ENCODE data around the gene SSR2.

SSR2 gene

DNA sequence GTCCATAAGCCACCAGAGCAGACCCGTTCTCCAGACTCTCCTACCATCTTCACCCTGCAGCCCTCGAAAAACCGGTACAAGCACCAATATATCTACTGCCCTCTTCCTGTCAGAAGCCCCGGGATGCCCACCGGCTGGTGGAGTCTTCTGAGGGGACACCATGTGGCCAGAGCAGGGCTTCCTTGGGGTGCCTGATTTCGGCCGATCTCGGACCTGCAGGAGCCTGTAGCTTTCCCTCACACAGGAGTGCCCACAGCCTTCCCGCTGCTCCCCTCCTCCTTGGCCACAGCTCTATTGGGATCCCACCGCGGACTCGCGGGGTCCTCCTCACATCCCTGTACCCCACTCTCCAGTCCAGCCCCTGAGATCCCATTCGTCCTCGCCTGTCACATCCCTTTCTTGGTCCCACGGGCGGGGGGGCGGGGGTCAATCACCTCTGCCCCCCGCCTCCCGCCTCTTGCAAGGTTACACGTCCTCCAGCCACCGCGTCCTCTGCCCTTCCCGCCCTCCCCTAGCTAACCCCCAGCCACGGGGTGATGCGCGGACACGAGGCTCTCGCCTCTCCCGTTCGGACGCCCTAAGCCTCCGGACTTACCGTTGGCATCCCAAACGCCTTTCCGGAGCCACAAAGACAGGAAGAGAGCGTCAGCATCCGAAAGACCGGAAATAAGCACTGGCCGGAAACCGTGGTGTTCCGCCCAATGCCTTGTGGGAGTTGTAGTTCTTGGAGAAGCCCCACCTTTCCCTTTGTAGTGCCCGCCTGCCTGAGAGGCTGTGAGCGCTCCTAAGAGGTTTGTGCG is at the start of gene SSR2:
Gene SSR2 (minus strand): TSS at position 659 of the 800 bp plus-strand sequence. CDS start 784 bp downstream, outside the sequence.
- Histone ChIP-seq H3K36me3 (ENCODE audit: control insufficient read depth in 2 of 2, insufficient read depth in 2 of 2, low read length in 2 of 2) (peaks cover 16 to 18% of the 10 kb centered on the region in 2 donors), H3K9ac (ENCODE audit: low read depth in 1 of 2, low read length in 2 of 2) (peak within 1 kb of the TSS; percentile 80 to 83), H3K4me3 (ENCODE audit: low read length in 2 of 2) (peak within 1 kb of the TSS; percentile 87 to 91), H3K27me3 (ENCODE audit: control insufficient read depth in 2 of 2, insufficient read depth in 2 of 2, low read length in 2 of 2) (no peaks in the 10 kb centered on the region), H3K4me1 (ENCODE audit: control insufficient read depth in 2 of 2, insufficient read depth in 2 of 2, low read length in 2 of 2) (peaks cover 7 to 8% of the 10 kb centered on the region in 2 donors), H3K27ac (ENCODE audit: low read depth in 2 of 2, low read length in 2 of 2) (peak within 1 kb of the TSS; percentile 65 to 68), H3K9me3 (ENCODE audit: control insufficient read depth in 2 of 2, low read length in 2 of 2) (no peaks in the 10 kb centered on the region)

DNA sequence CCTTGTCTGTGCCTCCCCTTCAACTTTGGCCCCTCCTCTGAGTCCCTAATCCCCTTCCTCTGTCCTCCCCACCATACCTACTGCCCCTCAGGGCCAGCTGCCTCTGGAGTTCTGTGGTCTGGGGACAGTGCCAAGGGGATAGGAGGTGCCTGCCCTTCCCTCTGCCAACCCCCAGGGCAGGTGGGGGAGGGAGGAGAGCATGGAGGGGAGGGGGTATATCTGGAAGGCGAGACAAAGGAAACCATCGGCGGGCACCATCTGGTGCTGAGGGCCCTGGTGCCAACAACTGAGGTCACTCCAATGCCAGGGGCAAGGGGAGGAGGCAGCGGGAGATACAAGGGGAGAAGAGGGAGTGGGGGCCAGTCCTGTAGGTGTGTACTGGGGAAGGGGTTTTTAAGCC is 49.8 kb upstream of the SSR2 start:
- peaks cover 31 to 36% of the 10 kb centered on the region in 2 donors for H3K36me3 ChIP-seq (ENCODE audit: control insufficient read depth in 2 of 2, insufficient read depth in 2 of 2, low read length in 2 of 2)
- no peaks in the 10 kb centered on the region for H3K4me1 ChIP-seq (ENCODE audit: control insufficient read depth in 2 of 2, insufficient read depth in 2 of 2, low read length in 2 of 2)
- no peak overlapping the region for H3K4me3 ChIP-seq (ENCODE audit: low read length in 2 of 2)
- H3K9ac ChIP-seq (ENCODE audit: low read depth in 1 of 2, low read length in 2 of 2): no peak overlapping the region
- no peak overlapping the region for H3K27ac ChIP-seq (ENCODE audit: low read depth in 2 of 2, low read length in 2 of 2)
- H3K27me3 ChIP-seq (ENCODE audit: control insufficient read depth in 2 of 2, insufficient read depth in 2 of 2, low read length in 2 of 2): no peaks in the 10 kb centered on the region
- no peaks in the 10 kb centered on the region for H3K9me3 ChIP-seq (ENCODE audit: control insufficient read depth in 2 of 2, low read length in 2 of 2)

DNA sequence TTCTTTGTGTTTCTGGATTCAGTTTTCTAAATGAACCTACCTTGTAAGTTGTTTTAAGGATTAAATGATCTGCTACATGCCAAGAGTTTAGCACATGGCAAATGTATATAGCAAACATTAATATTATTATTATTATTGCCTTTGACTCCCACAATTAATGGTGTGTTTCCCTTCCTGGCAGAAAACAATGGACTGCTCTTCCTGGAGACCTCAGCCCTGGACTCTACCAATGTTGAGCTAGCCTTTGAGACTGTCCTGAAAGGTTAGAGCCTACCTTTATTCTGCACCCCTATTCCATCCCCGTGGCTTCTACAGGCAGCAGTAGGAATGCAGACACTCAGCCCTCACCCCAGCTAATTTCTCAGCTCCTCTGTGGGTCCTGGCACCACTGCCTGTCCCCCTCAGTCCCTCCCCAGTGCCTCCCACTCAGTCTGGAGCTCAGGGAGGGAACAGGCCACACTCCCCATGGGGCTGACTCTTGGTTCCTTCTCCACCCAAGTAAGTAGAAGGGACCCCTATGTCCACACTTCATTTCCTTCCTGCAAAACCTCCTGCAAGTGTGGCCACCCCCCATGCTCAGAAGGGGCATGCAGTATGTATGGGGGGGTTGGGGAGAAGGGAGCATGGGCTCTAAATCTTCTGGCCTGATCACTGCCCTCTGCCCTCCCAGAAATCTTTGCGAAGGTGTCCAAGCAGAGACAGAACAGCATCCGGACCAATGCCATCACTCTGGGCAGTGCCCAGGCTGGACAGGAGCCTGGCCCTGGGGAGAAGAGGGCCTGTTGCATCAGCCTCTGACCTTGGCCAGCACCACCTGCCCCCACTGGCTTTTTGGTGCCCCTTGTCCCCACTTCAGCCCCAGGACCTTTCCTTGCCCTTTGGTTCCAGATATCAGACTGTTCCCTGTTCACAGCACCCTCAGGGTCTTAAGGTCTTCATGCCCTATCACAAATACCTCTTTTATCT is 49.0 kb upstream of the SSR2 start:
- H3K27ac ChIP-seq (ENCODE audit: low read depth in 2 of 2, low read length in 2 of 2): no peak overlapping the region
- no peaks in the 10 kb centered on the region for H3K27me3 ChIP-seq (ENCODE audit: control insufficient read depth in 2 of 2, insufficient read depth in 2 of 2, low read length in 2 of 2)
- H3K4me3 ChIP-seq (ENCODE audit: low read length in 2 of 2): no peak overlapping the region
- H3K9ac ChIP-seq (ENCODE audit: low read depth in 1 of 2, low read length in 2 of 2): no peak overlapping the region
- peaks cover 33 to 38% of the 10 kb centered on the region in 2 donors for H3K36me3 ChIP-seq (ENCODE audit: control insufficient read depth in 2 of 2, insufficient read depth in 2 of 2, low read length in 2 of 2)
- H3K9me3 ChIP-seq (ENCODE audit: control insufficient read depth in 2 of 2, low read length in 2 of 2): no peaks in the 10 kb centered on the region
- no peaks in the 10 kb centered on the region for H3K4me1 ChIP-seq (ENCODE audit: control insufficient read depth in 2 of 2, insufficient read depth in 2 of 2, low read length in 2 of 2)

DNA sequence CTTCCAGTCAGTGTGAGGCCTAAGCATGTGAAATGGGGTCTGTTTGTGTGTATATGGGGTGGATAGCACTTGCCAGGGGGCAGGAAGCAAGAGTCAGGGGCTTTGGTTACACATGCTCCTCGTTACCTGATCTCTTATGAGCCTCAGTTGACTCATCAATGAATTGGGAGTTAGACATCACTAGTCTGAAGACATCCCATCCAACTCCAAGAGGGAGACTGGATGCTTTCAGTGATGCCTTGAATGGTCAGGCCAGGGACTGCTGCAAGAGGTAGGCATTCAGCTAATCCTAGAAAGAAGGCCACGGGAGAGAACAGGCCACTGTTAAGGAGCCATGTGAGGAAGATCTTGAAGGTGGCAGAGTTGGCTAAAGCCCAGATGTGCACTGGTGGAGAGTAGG is 46.5 kb upstream of the SSR2 start:
- Histone ChIP-seq H3K9me3 (ENCODE audit: control insufficient read depth in 2 of 2, low read length in 2 of 2) (no peaks in the 10 kb centered on the region), H3K27ac (ENCODE audit: low read depth in 2 of 2, low read length in 2 of 2) (no peak overlapping the region), H3K4me3 (ENCODE audit: low read length in 2 of 2) (no peak overlapping the region)

DNA sequence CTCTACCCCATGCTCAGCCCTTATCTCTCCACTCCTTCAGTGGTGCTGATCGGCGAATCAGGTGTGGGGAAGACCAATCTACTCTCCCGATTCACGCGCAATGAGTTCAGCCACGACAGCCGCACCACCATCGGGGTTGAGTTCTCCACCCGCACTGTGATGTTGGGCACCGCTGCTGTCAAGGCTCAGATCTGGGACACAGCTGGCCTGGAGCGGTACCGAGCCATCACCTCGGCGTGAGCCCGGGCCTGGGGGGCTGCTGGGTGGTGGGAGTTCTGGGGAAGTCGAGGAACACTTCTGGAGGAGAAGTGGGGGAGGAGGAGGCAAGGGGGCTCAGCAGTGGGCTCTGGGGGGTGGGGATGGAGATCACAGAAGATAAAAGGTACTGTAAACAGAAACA is 45.1 kb upstream of the SSR2 start:
- Histone ChIP-seq H3K4me3 (ENCODE audit: low read length in 2 of 2) (no peak overlapping the region), H3K36me3 (ENCODE audit: control insufficient read depth in 2 of 2, insufficient read depth in 2 of 2, low read length in 2 of 2) (peaks cover 23 to 26% of the 10 kb centered on the region in 2 donors), H3K27me3 (ENCODE audit: control insufficient read depth in 2 of 2, insufficient read depth in 2 of 2, low read length in 2 of 2) (no peaks in the 10 kb centered on the region), H3K9ac (ENCODE audit: low read depth in 1 of 2, low read length in 2 of 2) (no peak overlapping the region), H3K9me3 (ENCODE audit: control insufficient read depth in 2 of 2, low read length in 2 of 2) (no peaks in the 10 kb centered on the region), H3K27ac (ENCODE audit: low read depth in 2 of 2, low read length in 2 of 2) (no peak overlapping the region), H3K4me1 (ENCODE audit: control insufficient read depth in 2 of 2, insufficient read depth in 2 of 2, low read length in 2 of 2) (peaks cover under 1 to 9% of the 10 kb centered on the region in 2 donors)

More for the DNA sequence above, 46.5 kb upstream of the SSR2 start:
- Histone ChIP-seq H3K9ac (ENCODE audit: low read depth in 1 of 2, low read length in 2 of 2) (no peak overlapping the region), H3K4me1 (ENCODE audit: control insufficient read depth in 2 of 2, insufficient read depth in 2 of 2, low read length in 2 of 2) (peaks cover 0 to 7% of the 10 kb centered on the region in 2 donors), H3K36me3 (ENCODE audit: control insufficient read depth in 2 of 2, insufficient read depth in 2 of 2, low read length in 2 of 2) (peaks cover 26 to 30% of the 10 kb centered on the region in 2 donors), H3K27me3 (ENCODE audit: control insufficient read depth in 2 of 2, insufficient read depth in 2 of 2, low read length in 2 of 2) (no peaks in the 10 kb centered on the region)

DNA sequence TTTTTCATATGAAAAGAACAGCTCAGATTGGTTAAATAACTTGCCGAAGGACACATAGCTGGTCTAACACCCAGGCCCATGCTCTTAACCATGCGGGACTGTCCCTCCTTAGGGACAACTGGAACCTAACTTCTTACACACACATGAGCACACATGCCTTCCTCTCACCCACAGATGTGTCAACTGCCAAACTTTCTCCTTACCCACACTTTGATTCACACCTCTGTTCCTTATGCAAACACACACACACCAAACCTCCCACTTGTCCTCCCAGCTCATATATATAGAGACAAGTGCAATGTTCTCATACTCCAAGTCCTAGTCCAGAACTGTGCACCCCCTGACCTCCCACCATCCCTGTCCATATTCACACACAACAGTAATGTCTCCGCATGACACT is 44.5 kb upstream of the SSR2 start:
- no peaks in the 10 kb centered on the region for H3K27me3 ChIP-seq (ENCODE audit: control insufficient read depth in 2 of 2, insufficient read depth in 2 of 2, low read length in 2 of 2)
- no peak overlapping the region for H3K9ac ChIP-seq (ENCODE audit: low read depth in 1 of 2, low read length in 2 of 2)
- H3K27ac ChIP-seq (ENCODE audit: low read depth in 2 of 2, low read length in 2 of 2): no peak overlapping the region
- no peaks in the 10 kb centered on the region for H3K9me3 ChIP-seq (ENCODE audit: control insufficient read depth in 2 of 2, low read length in 2 of 2)
- H3K36me3 ChIP-seq (ENCODE audit: control insufficient read depth in 2 of 2, insufficient read depth in 2 of 2, low read length in 2 of 2): peaks cover 20 to 23% of the 10 kb centered on the region in 2 donors
- no peak overlapping the region for H3K4me3 ChIP-seq (ENCODE audit: low read length in 2 of 2)
- peaks cover 2 to 9% of the 10 kb centered on the region in 2 donors for H3K4me1 ChIP-seq (ENCODE audit: control insufficient read depth in 2 of 2, insufficient read depth in 2 of 2, low read length in 2 of 2)

DNA sequence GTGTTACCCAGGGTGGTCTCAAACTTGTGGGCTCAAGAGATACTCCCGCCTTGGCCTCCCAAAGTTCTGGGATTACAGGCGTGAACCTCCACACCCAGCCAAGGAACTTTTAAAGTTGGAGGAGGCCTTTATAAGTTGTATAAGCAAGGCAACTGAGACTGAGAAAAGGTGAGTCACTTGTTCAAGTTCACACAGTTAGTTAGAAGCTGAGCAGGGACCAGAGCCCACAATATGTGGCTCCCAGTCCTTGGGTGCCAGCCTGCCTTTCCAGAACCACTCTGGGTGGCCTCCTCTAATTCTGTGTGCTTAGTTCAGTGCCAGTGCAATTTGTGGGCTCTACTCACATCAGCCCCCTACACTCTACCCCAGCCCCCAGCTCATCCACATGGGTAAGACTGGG is 43.9 kb upstream of the SSR2 start:
- no peak overlapping the region for H3K27ac ChIP-seq (ENCODE audit: low read depth in 2 of 2, low read length in 2 of 2)
- no peaks in the 10 kb centered on the region for H3K27me3 ChIP-seq (ENCODE audit: control insufficient read depth in 2 of 2, insufficient read depth in 2 of 2, low read length in 2 of 2)
- H3K9ac ChIP-seq (ENCODE audit: low read depth in 1 of 2, low read length in 2 of 2): no peak overlapping the region
- H3K4me3 ChIP-seq (ENCODE audit: low read length in 2 of 2): no peak overlapping the region
- H3K36me3 ChIP-seq (ENCODE audit: control insufficient read depth in 2 of 2, insufficient read depth in 2 of 2, low read length in 2 of 2): peaks cover 14 to 18% of the 10 kb centered on the region in 2 donors
- no peaks in the 10 kb centered on the region for H3K9me3 ChIP-seq (ENCODE audit: control insufficient read depth in 2 of 2, low read length in 2 of 2)
- peaks cover 2 to 9% of the 10 kb centered on the region in 2 donors for H3K4me1 ChIP-seq (ENCODE audit: control insufficient read depth in 2 of 2, insufficient read depth in 2 of 2, low read length in 2 of 2)

DNA sequence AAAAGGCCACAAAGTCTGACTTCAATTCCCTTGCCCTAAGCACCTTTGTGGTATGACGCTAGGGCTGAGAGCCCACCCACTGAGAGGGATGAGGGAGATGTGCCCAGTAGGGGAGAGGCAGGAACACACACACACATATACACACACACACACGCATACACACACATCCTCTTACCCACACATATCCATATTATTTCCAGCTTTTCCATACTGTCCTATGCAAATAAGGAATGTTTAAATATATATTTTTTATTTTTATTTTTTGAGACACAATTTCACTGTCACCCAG is 43.2 kb upstream of the SSR2 start:
- Histone ChIP-seq H3K27ac (ENCODE audit: low read depth in 2 of 2, low read length in 2 of 2) (no peak overlapping the region), H3K4me1 (ENCODE audit: control insufficient read depth in 2 of 2, insufficient read depth in 2 of 2, low read length in 2 of 2) (peaks cover 2 to 9% of the 10 kb centered on the region in 2 donors)

DNA sequence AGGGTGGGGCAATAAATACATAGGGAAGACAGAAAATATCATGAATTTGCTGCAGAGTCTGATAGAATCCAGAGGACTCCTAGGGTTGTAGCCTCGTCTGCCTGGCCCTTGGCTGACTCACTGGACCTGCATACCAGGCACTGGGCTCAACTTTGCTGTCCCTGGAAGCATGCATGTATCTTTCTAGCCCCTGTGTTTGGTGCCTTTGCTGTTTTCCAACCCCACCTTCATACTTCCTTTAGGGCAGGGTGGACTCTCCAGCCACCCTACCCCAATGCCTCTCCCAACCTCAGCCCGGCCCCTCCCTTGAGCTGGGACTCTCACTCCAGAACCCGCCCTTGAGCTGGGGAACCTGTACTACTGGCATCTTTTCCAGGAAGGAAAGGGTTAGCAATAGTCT is 41.4 kb upstream of the SSR2 start:
- Histone ChIP-seq H3K9me3 (ENCODE audit: control insufficient read depth in 2 of 2, low read length in 2 of 2) (no peaks in the 10 kb centered on the region), H3K9ac (ENCODE audit: low read depth in 1 of 2, low read length in 2 of 2) (peak overlapping the region; percentile 54 to 94), H3K4me3 (ENCODE audit: low read length in 2 of 2) (peak overlapping the region; percentile 84 to 85), H3K36me3 (ENCODE audit: control insufficient read depth in 2 of 2, insufficient read depth in 2 of 2, low read length in 2 of 2) (peaks cover 5 to 13% of the 10 kb centered on the region in 2 donors), H3K4me1 (ENCODE audit: control insufficient read depth in 2 of 2, insufficient read depth in 2 of 2, low read length in 2 of 2) (peaks cover 2 to 9% of the 10 kb centered on the region in 2 donors), H3K27me3 (ENCODE audit: control insufficient read depth in 2 of 2, insufficient read depth in 2 of 2, low read length in 2 of 2) (no peaks in the 10 kb centered on the region), H3K27ac (ENCODE audit: low read depth in 2 of 2, low read length in 2 of 2) (peak overlapping the region; percentile 82 to 95)

More for the DNA sequence above, 43.2 kb upstream of the SSR2 start:
- no peak overlapping the region for H3K9ac ChIP-seq (ENCODE audit: low read depth in 1 of 2, low read length in 2 of 2)
- H3K9me3 ChIP-seq (ENCODE audit: control insufficient read depth in 2 of 2, low read length in 2 of 2): no peaks in the 10 kb centered on the region
- no peaks in the 10 kb centered on the region for H3K27me3 ChIP-seq (ENCODE audit: control insufficient read depth in 2 of 2, insufficient read depth in 2 of 2, low read length in 2 of 2)
- H3K36me3 ChIP-seq (ENCODE audit: control insufficient read depth in 2 of 2, insufficient read depth in 2 of 2, low read length in 2 of 2): peaks cover 13 to 15% of the 10 kb centered on the region in 2 donors
- H3K4me3 ChIP-seq (ENCODE audit: low read length in 2 of 2): no peak overlapping the region
